HCT116 (cell line): ENCODE data around the gene SLC5A6. TPM values are rescaled to one million over a fixed set of nuclear protein-coding genes. Genes with fewer than 3 reads are reported as not detected.

Experiments used
- ATAC-seq: fragments of 200-7000 bp; cut with Tn5 transposase; 2 replicates; pipeline ENCODE4 v1.9.1; 2020; ENCODE audit warnings: mild to moderate bottlenecking, moderate library complexity
- BruUV-seq: library from RNA; stranded (reverse); fragments of 400-500 nt; replicated peaks from 2 replicates; lab custom pipeline; 2021; lab: Mats Ljungman, UMichigan
- CTCF ChIA-PET: fragments of 300-600 bp; sonication (Branson Sonifier 250); formaldehyde crosslinking; loops from one replicate; lab custom pipeline; 2021; ENCODE audit warnings: antibody characterized with exemption; lab: Charles Lee
- POLR2A ChIA-PET: fragments of 300-600, 350-600 bp; sonication (Branson Sonifier 250); formaldehyde crosslinking; loops from one replicate; lab custom pipeline; 2021; ENCODE audit warnings: antibody characterized with exemption; lab: Charles Lee
- RAD21 ChIA-PET, 2 experiments: fragments of 300-600 bp; sonication (Branson Sonifier 250); formaldehyde crosslinking; loops; one replicate each; lab custom pipeline; 2023; ENCODE audit warnings: low total read pairs in 2 of 2; ENCODE audit not compliant: uncharacterized antibody in 2 of 2, unreplicated experiment in 2 of 2, low non-redundant PET in 1 of 2; lab: Charles Lee
- DNase-seq: peaks from one replicate; pipeline ENCODE4 v3.0.0-alpha.2; 2010; ENCODE audit warnings: low read depth, low spot score
- H2AFZ ChIP-seq: fragments of 200-600 bp; shearing (Covaris generic), sonication (generic); 2 replicates; pipeline ENCODE4 v1.6.1; 2017; ENCODE audit warnings: low read depth, mixed run types, mixed read lengths, antibody characterized with exemption, low read length; ENCODE audit not compliant: poor library complexity, severe bottlenecking
- H3K27ac ChIP-seq: 2 replicates; pipeline ENCODE4 v1.5.1; 2012; ENCODE audit warnings: low read depth, low read length
- H3K27me3 ChIP-seq: fragments of 200-600 bp; sonication (generic); 2 replicates; pipeline ENCODE4 v1.6.1; 2016; ENCODE audit warnings: mixed run types, low read length, mixed read lengths; ENCODE audit not compliant: insufficient read depth
- H3K36me3 ChIP-seq, 2 experiments: fragments of 200-500 bp in 1 of 2; fragments of 200-600 bp in 1 of 2; sonication (Bioruptor generic) in 1 of 2; sonication (generic) in 1 of 2; 2 replicates each; pipeline versions ENCODE4 v1.5.1 to v1.6.1; 2014 to 2016; ENCODE audit warnings: low read length in 2 of 2, inconsistent platforms in 1 of 2, mixed read lengths in 1 of 2, mixed run types in 1 of 2; ENCODE audit not compliant: insufficient read depth in 2 of 2, control insufficient read depth in 1 of 2
- H3K4me1 ChIP-seq, 2 experiments: fragments of 200-600 bp in 1 of 2; sonication (generic) in 1 of 2; 2 replicates each; pipeline versions ENCODE4 v1.5.1 to v1.6.1; 2012 to 2017; ENCODE audit warnings: low read length in 2 of 2, inconsistent platforms in 1 of 2, mild to moderate bottlenecking in 1 of 2, mixed read lengths in 1 of 2, mixed run types in 1 of 2, moderate library complexity in 1 of 2; ENCODE audit not compliant: insufficient read depth in 2 of 2, control insufficient read depth in 1 of 2
- H3K4me2 ChIP-seq: fragments of 200-600 bp; sonication (generic); 2 replicates; pipeline ENCODE4 v1.6.1; 2017; ENCODE audit warnings: mixed run types, low read length, mixed read lengths
- H3K4me3 ChIP-seq, 2 experiments: fragments of 200-600 bp in 1 of 2; sonication (generic) in 1 of 2; replicated peaks in 1 of 2; 2 replicates each; pipeline ENCODE4 v1.5.1; 2011 to 2016; ENCODE audit warnings: low read length in 2 of 2, control low read depth in 1 of 2, low read depth in 1 of 2, mild to moderate bottlenecking in 1 of 2, mixed read lengths in 1 of 2, mixed run types in 1 of 2
- H3K79me2 ChIP-seq: fragments of 200-600 bp; sonication (generic); 2 replicates; pipeline ENCODE4 v1.6.1; 2017; ENCODE audit warnings: mild to moderate bottlenecking, mixed run types, low read length, moderate library complexity, mixed read lengths; ENCODE audit not compliant: insufficient read depth
- H3K9ac ChIP-seq: fragments of 200-600 bp; sonication (generic); 2 replicates; pipeline ENCODE4 v1.6.1; 2016; ENCODE audit warnings: low read length, mixed read lengths
- H3K9me2 ChIP-seq: fragments of 200-600 bp; sonication (generic), shearing (Covaris generic); 2 replicates; pipeline ENCODE4 v1.6.1; 2017; ENCODE audit warnings: mixed run types, mild to moderate bottlenecking, moderate library complexity; ENCODE audit not compliant: insufficient read depth
- H3K9me3 ChIP-seq, 2 experiments: fragments of 200-500 bp in 1 of 2; fragments of 200-600 bp in 1 of 2; sonication (Bioruptor generic) in 1 of 2; sonication (generic) in 1 of 2; 2 replicates each; pipeline ENCODE4 v1.6.1; 2014 to 2017; ENCODE audit warnings: low read length in 2 of 2, mixed read lengths in 2 of 2, inconsistent platforms in 1 of 2, low read depth in 1 of 2, mild to moderate bottlenecking in 1 of 2, mixed run types in 1 of 2, moderate library complexity in 1 of 2; ENCODE audit not compliant: control insufficient read depth in 1 of 2, insufficient read depth in 1 of 2
- H4K20me1 ChIP-seq: fragments of 200-600 bp; sonication (generic), shearing (Covaris generic); 2 replicates; pipeline ENCODE4 v1.6.1; 2017; ENCODE audit warnings: mixed run types, mild to moderate bottlenecking, moderate library complexity; ENCODE audit not compliant: insufficient read depth
- CBX3 ChIP-seq: IDR thresholded peaks from 2 replicates; pipeline ENCODE4 v1.6.1; 2012; ENCODE audit warnings: low read depth
- FOSL1 ChIP-seq: IDR thresholded peaks from 2 replicates; pipeline ENCODE4 v1.6.1; 2012; ENCODE audit warnings: low read depth
- REST ChIP-seq: IDR thresholded peaks from 2 replicates; pipeline ENCODE4 v1.6.1; 2012; ENCODE audit warnings: low read depth
- ZNF274 ChIP-seq: fragments of 200-500 bp; sonication (Bioruptor generic); IDR thresholded peaks from 2 replicates; pipeline ENCODE4 v1.6.1; 2014; ENCODE audit warnings: mild to moderate bottlenecking, low read depth, low read length, inconsistent platforms
- intact Hi-C: fragments of 100-400 bp; cut with micrococcal nuclease; formaldehyde crosslinking; loops from 2 replicates; pipeline ENCODE4 v1.10.0; 2022
- total RNA-seq: library from RNA; stranded (reverse); gene quantifications from one replicate; pipeline ENCODE4 v1.2.1, GENCODE V29; 2021; ENCODE audit not compliant: unreplicated experiment

The SLC5A6 gene
- total RNA-seq, 1 experiment from 2014 or later = 55.4 TPM

GRCh38 chr2:27170581-27171337 is 41.3 kb downstream of the SLC5A6 start:
- H4K20me1 ChIP-seq = no peaks in the 10 kb centered on the region
- H3K9ac ChIP-seq = no peak overlapping the region
- H3K4me1 ChIP-seq = peaks cover 0 to 4% of the 10 kb centered on the region in 2 experiments; a peak in 1 of 4 replicates
- no peak overlapping the region for H3K4me2 ChIP-seq
- RAD21 ChIA-PET = interaction anchor here in 1 of 2 experiments (0.7 kb wide), 1 partner anchor 22 kb away, joined by 4 read pairs; no protein-coding TSS in a partner anchor
- H3K9me3 ChIP-seq = no peaks in the 10 kb centered on the region
- intact Hi-C loops = no loop called here
- no peaks in the 10 kb centered on the region for H3K79me2 ChIP-seq
- no peak for TF ChIP-seq CBX3
- no peak for TF ChIP-seq REST
- no peak for TF ChIP-seq ZNF274
- no peak for TF ChIP-seq FOSL1
- BruUV-seq = no TSS peak
- H3K27me3 ChIP-seq = peaks cover 9% of the 10 kb centered on the region; the same call in 1 of the 2 replicates
- CTCF ChIA-PET = interaction anchor here (0.8 to 2.2 kb wide), 6 partner anchors 9 to 84 kb away, joined by 3 to 10 read pairs (median 4); partner anchors contain the start of genes KHK and PREB
- H3K27ac ChIP-seq = no peak overlapping the region
- no peaks in the 10 kb centered on the region for H3K9me2 ChIP-seq
- no peaks in the 10 kb centered on the region for H3K36me3 ChIP-seq
- no peak for DNase-seq
- no peak for ATAC-seq
- POLR2A ChIA-PET = no interaction called here
- no peak overlapping the region for H3K4me3 ChIP-seq
- no peak overlapping the region for H2AFZ ChIP-seq
